OCI-LY3 (cell line): ENCODE measurements around the gene SPCS3.

Experiments
- CTCF ChIP-seq: fragments of 200-600, 300-600 bp; sonication (generic); IDR thresholded peaks from 2 replicates; pipeline ENCODE4 v1.5.1; 2014; ENCODE audit warnings: antibody characterized with exemption, low read length, low read depth
- EZH2phosphoT487 ChIP-seq: fragments of 200-600 bp; shearing (Covaris generic); IDR thresholded peaks from 2 replicates; pipeline ENCODE4 v1.6.1; 2018; ENCODE audit warnings: antibody characterized with exemption, mixed run types, low read depth

- TF ChIP-seq CTCF (no peak), EZH2phosphoT487 (no peak)
These were observed 10.7 kb upstream of the SPCS3 start for GRCh38 chr4:176309046-176309445.
